HG03108 (cell line): ENCODE results near the gene EPHA10.
"Not testable (repeated sequence)": the region's sequence is repeated elsewhere in the genome, so short reads cannot be mapped to it uniquely, and the experiment has no call there.

Source experiments
- ATAC-seq: cut with Tn5 transposase; IDR thresholded peaks from one replicate; pipeline ENCODE4 v1.9.1; 2021; ENCODE audit warnings: moderate library complexity; ENCODE audit not compliant: unreplicated experiment

The EPHA10 gene

DNA sequence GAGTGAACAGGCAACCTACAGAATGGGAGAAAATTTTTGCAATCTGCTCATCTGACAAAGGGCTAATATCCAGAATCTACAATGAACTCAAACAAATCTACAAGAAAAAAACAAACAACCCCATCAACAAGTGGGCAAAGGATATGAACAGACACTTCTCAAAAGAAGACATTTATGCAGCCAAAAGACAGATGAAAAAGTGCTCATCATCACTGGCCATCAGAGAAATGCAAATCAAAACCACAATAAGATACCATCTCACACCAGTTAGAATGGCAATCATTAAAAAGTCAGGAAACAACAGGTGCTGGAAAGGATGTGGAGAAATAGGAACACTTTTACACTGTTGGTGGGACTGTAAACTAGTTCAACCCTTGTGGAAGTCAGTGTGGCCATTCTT is 6.5 kb upstream of the EPHA10 start:
- ATAC-seq: not testable (repeated sequence)

- ATAC-seq: no peak
Observed at GRCh38 chr1:37767488-37767887, 2.6 kb upstream of the EPHA10 start.

DNA sequence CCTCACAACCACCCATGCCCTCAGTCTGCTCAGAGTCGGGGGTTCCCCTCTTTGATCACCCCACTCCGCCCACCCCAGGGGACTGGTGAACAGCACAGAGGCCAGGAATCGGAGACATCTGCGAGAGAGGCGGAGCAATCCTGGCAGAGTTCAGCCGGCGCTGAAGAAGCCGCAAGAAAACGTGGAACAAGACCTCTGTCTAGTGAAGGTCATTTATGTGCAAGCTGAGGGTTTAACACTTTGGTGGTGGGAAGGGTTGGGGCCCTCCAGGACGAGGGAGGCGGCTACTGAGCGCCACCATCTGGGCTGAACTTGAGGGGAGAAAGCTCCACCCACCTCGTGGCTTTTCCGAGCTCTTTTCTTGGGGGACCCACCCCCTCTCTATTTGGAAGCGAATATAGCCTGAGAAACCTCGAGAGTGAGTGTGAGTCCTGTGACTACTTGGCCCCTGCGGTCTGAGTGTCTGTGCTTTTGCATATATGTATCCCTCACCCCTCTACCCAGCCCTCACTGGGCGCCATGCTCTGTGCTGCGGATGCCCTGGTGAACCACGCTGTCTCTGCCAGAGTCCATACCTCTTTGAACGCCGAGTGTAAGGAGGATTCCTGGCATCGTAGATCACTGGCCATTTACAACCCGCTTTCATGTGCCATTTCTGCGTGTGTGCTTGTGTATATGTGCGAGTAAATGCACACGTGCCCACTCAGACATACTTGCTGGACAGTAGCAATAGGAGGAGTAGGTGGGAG is 1.2 kb upstream of the EPHA10 start:
- no peak for ATAC-seq

- ATAC-seq: no peak
Observed at GRCh38 chr1:37764414-37764825, 500 bp downstream of the EPHA10 start.

- ATAC-seq: no peak
Observed at GRCh38 chr1:37763791-37764413, 1.0 kb downstream of the EPHA10 start.

DNA sequence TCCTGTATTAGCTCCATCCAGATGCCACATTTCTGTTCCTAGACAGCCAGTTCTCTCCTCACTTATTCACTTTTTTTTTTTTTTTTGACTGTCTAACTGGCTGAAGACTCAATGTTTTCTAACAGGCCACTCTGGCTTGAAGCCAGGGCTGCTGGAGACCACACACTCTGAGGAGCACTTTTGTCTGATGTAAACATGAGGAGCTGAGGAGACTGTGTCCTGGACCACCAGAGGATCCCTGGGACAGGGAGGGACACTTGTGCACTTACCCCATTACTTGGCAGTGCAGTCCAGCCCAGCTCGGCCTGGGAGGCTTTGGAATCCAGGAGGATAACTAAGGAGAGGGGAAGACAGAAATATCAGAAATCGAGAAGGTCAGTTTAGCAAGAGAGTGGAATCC is 2.4 kb downstream of the EPHA10 start:
- ATAC-seq: no peak

DNA sequence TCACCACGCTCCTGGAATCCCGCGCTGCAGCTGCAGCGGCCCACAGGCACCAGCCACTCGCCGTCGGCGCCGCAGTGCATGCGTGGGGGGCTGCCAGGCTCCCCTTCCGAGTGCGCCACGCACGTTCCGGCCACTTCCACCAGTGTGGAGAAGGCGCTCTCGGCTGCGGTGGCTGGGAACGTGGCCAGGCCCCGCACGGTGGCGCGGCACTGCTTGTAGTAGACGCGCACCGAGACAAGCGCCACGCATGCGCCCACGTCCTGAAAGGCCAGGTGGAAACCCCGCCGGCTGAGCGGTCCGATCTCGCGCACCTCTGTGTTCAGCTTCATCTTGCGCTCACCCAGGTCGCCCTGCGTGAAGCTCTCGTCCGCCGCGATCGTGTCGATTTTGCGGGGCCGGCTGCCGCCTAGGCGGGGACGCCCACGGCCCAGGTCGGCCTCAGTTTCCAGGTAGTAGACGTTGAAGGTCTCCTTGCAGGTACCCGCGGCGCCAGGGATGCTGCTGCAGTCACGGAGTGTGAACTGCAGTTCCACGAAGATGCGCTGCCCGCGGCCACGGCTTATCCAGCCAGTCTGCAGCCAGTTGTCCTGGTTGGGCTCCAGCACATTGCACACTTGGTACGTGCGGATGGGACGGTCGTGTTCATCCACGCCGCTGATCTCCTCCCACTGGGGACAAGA is 3.4 kb downstream of the EPHA10 start:
- ATAC-seq: no peak

DNA sequence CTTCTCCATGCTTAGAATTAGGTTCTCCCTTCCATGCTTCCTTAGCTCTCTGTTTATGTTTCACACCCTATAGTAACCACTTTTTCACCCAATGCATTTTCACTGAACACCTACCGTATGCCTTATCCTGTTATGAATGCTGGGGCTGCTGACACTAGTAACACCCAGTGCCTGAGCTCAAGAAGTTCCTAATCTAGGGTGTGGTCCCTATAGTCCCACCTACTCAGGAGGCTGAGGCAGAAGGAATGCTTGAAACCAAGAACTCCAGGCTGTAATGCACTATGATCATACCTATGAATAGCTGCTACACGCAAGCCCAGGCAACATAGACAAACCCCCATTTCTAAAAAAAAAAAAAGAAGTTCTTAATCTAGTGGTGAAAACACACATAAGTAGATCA is 5.5 kb downstream of the EPHA10 start:
- no peak for ATAC-seq

GRCh38 chr1:37755951-37756560 is 8.9 kb downstream of the EPHA10 start:
- no peak for ATAC-seq

GRCh38 chr1:37755290-37755689 is 9.6 kb downstream of the EPHA10 start:
- no peak for ATAC-seq

GRCh38 chr1:37753473-37754321 is 11.2 kb downstream of the EPHA10 start:
- ATAC-seq: no peak

DNA sequence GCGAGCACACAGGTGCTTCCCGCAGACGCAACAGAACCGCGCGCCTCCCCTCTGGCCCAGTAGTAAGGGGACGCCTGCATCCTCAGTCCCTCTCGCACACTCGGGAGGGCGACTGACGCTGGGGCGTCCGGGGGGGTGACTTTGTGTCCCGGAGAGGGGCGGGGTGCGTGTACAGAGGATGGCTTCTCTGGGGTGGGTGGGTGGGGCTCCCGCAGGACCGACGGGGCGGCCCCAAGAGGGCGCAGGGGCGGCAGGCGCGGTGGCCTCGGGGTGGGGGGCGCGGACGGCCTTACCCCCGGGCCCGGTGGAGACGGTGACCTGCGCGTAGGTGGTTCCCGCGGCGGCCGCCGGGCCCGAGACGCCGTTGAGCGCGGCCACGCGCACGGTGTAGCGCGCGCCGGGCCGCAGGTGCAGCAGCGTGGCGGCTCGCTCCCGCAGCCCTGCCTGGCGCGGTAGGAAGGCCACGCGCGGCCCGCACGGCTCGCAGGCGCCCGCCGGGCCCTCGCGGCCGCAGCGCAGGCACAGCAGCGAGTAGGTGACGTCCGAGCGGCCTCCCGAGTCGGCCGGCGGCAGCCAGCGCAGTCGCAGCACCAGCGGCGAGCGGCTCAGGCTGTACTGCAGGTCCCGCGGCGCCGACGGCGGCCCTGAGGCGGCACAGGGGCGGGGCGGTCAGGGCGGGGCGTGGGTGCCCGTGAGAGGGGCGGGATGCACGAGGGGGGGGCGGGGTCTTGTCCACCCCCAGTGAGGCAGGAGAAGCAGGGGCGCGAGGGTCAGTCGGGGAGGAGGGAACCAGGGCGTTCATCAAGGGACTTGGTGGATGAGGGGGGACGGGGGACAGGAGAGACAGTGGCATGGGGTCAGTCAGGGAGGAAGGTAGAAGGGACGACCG is 12.1 kb downstream of the EPHA10 start:
- no peak for ATAC-seq

DNA sequence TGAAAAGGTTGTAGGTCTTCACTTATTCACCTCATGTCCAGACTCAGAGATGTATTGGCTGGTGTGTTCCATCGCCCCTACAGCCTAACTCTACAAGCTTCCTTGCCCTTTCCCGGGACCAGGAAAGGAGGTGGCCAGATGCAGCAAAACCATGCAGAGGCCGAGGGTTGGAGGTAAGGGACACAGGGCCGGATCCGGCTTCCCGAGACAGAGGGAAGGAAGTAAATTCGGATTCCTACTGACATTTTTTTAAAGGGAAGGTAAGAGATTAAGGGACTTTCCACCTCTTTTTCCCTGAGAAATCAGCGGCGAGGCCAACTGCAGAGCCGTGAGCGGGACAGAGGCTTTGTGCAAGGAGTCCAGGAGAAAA is 12.7 kb downstream of the EPHA10 start:
- no peak for ATAC-seq

DNA sequence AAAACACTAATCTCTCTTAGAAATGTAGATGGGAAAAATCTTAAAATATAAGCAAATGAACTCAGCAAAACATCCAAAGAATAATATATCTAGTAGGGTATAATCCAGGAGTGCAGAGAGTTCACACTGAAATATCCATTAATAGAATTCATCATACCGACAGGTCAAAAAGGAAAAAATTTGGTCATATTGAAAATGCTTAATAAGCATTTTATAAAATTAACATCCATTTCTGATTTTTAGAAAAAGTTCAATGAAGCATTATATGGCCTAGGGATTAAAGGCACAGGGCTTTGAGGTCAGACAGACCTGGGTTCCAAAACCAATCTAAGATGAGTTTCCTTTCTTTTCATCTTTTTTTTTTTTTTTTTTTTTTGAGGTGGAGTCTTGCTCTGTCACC is 16.4 kb downstream of the EPHA10 start:
- ATAC-seq: no peak

DNA sequence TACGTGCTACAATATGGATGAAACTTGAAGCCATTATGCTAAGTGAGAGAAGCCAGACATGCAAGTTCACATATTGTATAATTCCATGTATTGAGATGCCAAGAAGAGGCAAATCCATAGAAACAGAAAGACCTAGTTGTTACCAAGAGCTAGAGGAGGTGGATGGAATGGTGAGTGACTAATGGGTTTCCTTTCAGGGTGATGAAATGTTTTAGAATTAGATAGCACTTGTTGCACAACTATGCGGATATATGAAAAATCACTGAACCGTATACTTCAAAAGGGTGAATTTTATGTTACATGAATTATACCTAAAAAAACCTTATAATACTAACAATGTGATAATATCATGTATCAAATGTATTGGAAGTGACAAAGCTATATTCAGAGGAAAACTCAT is 18.1 kb downstream of the EPHA10 start:
- no peak for ATAC-seq

DNA sequence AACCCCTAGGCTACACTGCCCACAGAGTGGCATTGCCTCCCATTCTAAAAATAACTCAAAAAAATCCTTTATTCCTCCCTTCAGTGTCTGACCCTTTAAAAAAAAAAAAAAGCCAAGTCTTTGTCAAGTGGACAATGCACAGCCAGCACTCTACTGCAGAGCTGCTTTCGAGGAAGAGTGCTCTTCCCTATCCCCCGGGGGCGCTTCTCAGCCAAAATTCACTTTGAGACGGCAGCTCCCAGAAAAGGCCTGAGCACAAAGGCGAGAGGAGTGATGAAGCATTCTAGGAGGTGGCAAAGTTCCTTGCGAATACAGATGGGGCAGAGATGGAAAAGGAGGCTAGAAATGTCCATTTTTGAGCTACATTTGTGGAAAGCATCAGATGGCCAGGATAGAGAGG is 23.3 kb downstream of the EPHA10 start:
- ATAC-seq: no peak

DNA sequence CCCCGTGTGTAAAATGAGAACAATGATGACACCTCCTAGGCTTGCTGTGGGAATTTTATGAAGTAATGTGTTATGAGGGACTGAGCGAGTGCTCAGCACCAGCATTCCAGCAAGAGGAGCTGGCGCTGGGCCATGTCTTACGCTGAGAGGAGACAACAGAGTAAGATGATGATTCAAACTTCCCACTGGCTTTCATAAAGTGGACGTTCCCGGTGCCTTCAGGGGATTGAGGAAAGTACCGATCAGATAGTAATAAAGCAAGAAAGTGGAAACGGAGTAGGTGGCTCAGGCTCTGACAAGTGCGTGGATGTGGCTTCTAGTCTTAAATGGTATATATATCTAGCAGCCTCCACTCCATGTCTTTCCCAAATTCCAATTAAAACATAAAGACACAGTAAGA is 23.8 kb downstream of the EPHA10 start:
- ATAC-seq: no peak

DNA sequence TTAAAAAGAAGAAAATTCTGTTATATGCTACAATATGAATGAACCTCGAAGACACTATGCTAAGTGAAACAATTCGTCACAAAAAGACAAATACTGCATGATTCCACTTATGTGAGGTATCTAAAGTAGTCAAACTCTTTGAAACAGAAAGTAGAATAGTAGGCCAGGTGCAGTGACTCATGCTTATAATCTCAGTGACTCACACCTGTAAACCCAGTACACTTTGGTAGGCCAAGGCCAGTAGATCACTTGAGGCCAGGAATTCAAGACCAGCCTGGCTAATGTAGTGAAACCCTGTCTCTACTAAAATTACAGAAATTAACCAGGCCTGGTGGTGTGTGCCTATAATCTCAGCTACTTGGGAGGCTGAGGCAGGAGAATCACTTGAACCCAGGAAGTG is 25.7 kb downstream of the EPHA10 start:
- ATAC-seq: no peak

- ATAC-seq: not testable (repeated sequence)
Observed at GRCh38 chr1:37738619-37739018, 26.3 kb downstream of the EPHA10 start.

DNA sequence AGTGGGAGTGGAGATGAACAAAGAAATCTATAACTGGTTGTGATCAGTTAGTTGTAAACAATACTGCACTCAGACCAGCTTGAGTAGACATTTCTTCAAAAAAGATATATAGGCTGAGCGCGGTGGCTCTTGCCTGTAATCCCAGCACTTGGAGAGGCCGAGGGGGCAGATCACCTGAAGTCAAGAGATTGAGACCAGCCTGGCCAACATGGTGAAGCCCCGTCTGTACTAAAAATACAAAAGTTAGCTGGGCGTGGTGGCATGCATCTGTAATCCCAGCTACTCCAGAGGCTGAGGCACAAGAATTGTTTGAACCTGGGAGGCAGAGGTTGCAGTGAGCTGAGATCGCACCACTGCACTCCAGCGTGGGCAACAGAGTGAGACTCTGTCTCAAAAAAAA is 26.9 kb downstream of the EPHA10 start:
- not testable (repeated sequence) for ATAC-seq
